HG03457 (cell line): ENCODE measurements around the gene NLRC5.
"Not testable (repeated sequence)": the region's sequence is repeated elsewhere in the genome, so short reads cannot be mapped to it uniquely, and the experiment has no call there.

Experiments used
- ATAC-seq: cut with Tn5 transposase; IDR thresholded peaks from one replicate; pipeline ENCODE4 v1.9.1; 2021; ENCODE audit warnings: moderate number of reproducible peaks; ENCODE audit not compliant: unreplicated experiment

Gene NLRC5

GRCh38 chr16:56998352-56998751, 9.0 kb downstream of the NLRC5 start:
- ATAC-seq, result no peak

GRCh38 chr16:56998861-56999260, 9.5 kb downstream of the NLRC5 start:
- no peak for ATAC-seq

GRCh38 chr16:56999409-57000270, 10.3 kb downstream of the NLRC5 start:
- no peak for ATAC-seq

GRCh38 chr16:57000271-57001025, 11.1 kb downstream of the NLRC5 start:
- peak; percentile 37 for ATAC-seq

GRCh38 chr16:57001026-57001679, 11.8 kb downstream of the NLRC5 start:
- ATAC-seq, result no peak

GRCh38 chr16:57003439-57004386, 14.4 kb downstream of the NLRC5 start:
- no peak for ATAC-seq

- no peak for ATAC-seq
Measured at GRCh38 chr16:57004387-57005250, 15.3 kb downstream of the NLRC5 start.

GRCh38 chr16:57005597-57005996, 16.2 kb downstream of the NLRC5 start:
- ATAC-seq, result not testable (repeated sequence)

- ATAC-seq, result no peak
Measured at GRCh38 chr16:57007050-57007449, 17.7 kb downstream of the NLRC5 start.

- no peak for ATAC-seq
Measured at GRCh38 chr16:57007530-57007929, 18.2 kb downstream of the NLRC5 start.

GRCh38 chr16:57008440-57008839, 19.1 kb downstream of the NLRC5 start:
- no peak for ATAC-seq

GRCh38 chr16:57009643-57010170, 20.4 kb downstream of the NLRC5 start:
- ATAC-seq, result no peak

GRCh38 chr16:57012353-57012752, 23.0 kb downstream of the NLRC5 start:
- ATAC-seq, result no peak

- ATAC-seq, result no peak
Measured at GRCh38 chr16:57013229-57013628, 23.9 kb downstream of the NLRC5 start.

- ATAC-seq, result no peak
Measured at GRCh38 chr16:57013902-57014301, 24.5 kb downstream of the NLRC5 start.

- no peak for ATAC-seq
Measured at GRCh38 chr16:57016301-57016700, 26.9 kb downstream of the NLRC5 start.

GRCh38 chr16:57016831-57017230, 27.5 kb downstream of the NLRC5 start:
- ATAC-seq, result no peak

GRCh38 chr16:57017251-57017650, 27.9 kb downstream of the NLRC5 start:
- ATAC-seq, result no peak

GRCh38 chr16:57019746-57020145, 30.4 kb downstream of the NLRC5 start:
- ATAC-seq, result no peak
